Mammary epithelial cell (primary cell): ENCODE results near the gene MSRB3.

ENCODE experiments used
- CTCF ChIP-seq, 2 donors: IDR thresholded peaks in 1 of 2; conservative IDR thresholded peaks in 1 of 2; 2 replicates each; pipeline ENCODE4 v1.5.1; 2011 to 2012; ENCODE audit warnings: inconsistent platforms in 2 of 2, low read length in 2 of 2, mild to moderate bottlenecking in 2 of 2, control low read depth in 1 of 2, low read depth in 1 of 2; ENCODE audit not compliant: insufficient read depth in 1 of 2; ENCODE audit errors: extremely low read depth in 1 of 2
- EZH2 ChIP-seq: IDR thresholded peaks from 2 replicates; pipeline ENCODE4 v1.6.1; 2012; ENCODE audit warnings: low read length, inconsistent platforms, borderline replicate concordance

- TF ChIP-seq CTCF (conservative IDR thresholded peaks at IDR 0.05 in 1 of 2, IDR thresholded peaks at IDR 0.05 in 1 of 2; ENCODE audit: extremely low read depth in 1 of 2, insufficient read depth in 1 of 2, low read depth in 1 of 2, low read length in 2 of 2), result no peak
- TF ChIP-seq EZH2, result no peak
Observed at GRCh38 chr12:65465766-65466547, 187.5 kb downstream of the MSRB3 start.
